Lower lobe of right lung (tissue), 2 donors: ENCODE data around the gene CFAP100. TPM values are rescaled to one million over a fixed set of nuclear protein-coding genes. Genes with fewer than 3 reads are reported as not detected.

Experiments
- ATAC-seq, 2 donors: fragments of 200-7000 bp; cut with Tn5 transposase; one replicate each; pipeline ENCODE4 v1.9.1; 2020 to 2022; ENCODE audit warnings: mild to moderate bottlenecking in 2 of 2, moderate library complexity in 2 of 2
- DNase-seq: peaks from one replicate; pipeline ENCODE4 v3.0.0-alpha.2; 2020
- H3K27ac ChIP-seq: fragments of 200-600 bp; one replicate; pipeline ENCODE4 v1.8.0; 2022
- H3K27me3 ChIP-seq: fragments of 200-600 bp; one replicate; pipeline ENCODE4 v1.8.0; 2022; ENCODE audit warnings: low read depth
- H3K36me3 ChIP-seq: fragments of 200-600 bp; one replicate; pipeline ENCODE4 v1.8.0; 2022; ENCODE audit warnings: mild to moderate bottlenecking
- H3K4me1 ChIP-seq: fragments of 200-600 bp; one replicate; pipeline ENCODE4 v1.8.0; 2022
- H3K4me3 ChIP-seq: fragments of 200-600 bp; one replicate; pipeline ENCODE4 v1.8.0; 2022; ENCODE audit warnings: mild to moderate bottlenecking
- H3K9me3 ChIP-seq: fragments of 200-600 bp; one replicate; pipeline ENCODE4 v1.8.0; 2022
- intact Hi-C: fragments of 100-400 bp; cut with DNase I; formaldehyde crosslinking; loops from one replicate; pipeline ENCODE4 v1.11.0; 2022
- total RNA-seq: library from RNA; stranded (reverse); fragmentation: NEBNext Ultra II Directional; extraction: Animal tissue kit (Norgen Biotek cat#: 25700); gene quantifications from one replicate; pipeline ENCODE4 v1.2.1, GENCODE V29; 2021
- TF ChIP-seq, protein P1 (sequence below): fragments of 200-600 bp; IDR thresholded peaks from one replicate; pipeline ENCODE4 v1.8.0; 2022; ENCODE audit warnings: antibody characterized with exemption, mild to moderate bottlenecking
- donor health status: DM: no; HTN: yes; CAD: no; lungs with severe emphysema.

The CFAP100 gene
- total RNA-seq, 1 donor from 2014 or later = 21.5 TPM

- DNase-seq (peak; percentile 10), ATAC-seq (no peak)
- Histone ChIP-seq H3K36me3 (peaks cover 3% of the 10 kb centered on the region), H3K27me3 (peaks cover 11% of the 10 kb centered on the region), H3K27ac (no peak overlapping the region), H3K4me1 (peaks cover 31% of the 10 kb centered on the region), H3K9me3 (no peaks in the 10 kb centered on the region), H3K4me3 (no peak overlapping the region)
- intact Hi-C loops = no loop called here
- TF ChIP-seq, protein P1, sequence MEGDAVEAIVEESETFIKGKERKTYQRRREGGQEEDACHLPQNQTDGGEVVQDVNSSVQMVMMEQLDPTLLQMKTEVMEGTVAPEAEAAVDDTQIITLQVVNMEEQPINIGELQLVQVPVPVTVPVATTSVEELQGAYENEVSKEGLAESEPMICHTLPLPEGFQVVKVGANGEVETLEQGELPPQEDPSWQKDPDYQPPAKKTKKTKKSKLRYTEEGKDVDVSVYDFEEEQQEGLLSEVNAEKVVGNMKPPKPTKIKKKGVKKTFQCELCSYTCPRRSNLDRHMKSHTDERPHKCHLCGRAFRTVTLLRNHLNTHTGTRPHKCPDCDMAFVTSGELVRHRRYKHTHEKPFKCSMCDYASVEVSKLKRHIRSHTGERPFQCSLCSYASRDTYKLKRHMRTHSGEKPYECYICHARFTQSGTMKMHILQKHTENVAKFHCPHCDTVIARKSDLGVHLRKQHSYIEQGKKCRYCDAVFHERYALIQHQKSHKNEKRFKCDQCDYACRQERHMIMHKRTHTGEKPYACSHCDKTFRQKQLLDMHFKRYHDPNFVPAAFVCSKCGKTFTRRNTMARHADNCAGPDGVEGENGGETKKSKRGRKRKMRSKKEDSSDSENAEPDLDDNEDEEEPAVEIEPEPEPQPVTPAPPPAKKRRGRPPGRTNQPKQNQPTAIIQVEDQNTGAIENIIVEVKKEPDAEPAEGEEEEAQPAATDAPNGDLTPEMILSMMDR = no peak
Observed at GRCh38 chr3:126358816-126359181, 35.9 kb upstream of the CFAP100 start.

DNA sequence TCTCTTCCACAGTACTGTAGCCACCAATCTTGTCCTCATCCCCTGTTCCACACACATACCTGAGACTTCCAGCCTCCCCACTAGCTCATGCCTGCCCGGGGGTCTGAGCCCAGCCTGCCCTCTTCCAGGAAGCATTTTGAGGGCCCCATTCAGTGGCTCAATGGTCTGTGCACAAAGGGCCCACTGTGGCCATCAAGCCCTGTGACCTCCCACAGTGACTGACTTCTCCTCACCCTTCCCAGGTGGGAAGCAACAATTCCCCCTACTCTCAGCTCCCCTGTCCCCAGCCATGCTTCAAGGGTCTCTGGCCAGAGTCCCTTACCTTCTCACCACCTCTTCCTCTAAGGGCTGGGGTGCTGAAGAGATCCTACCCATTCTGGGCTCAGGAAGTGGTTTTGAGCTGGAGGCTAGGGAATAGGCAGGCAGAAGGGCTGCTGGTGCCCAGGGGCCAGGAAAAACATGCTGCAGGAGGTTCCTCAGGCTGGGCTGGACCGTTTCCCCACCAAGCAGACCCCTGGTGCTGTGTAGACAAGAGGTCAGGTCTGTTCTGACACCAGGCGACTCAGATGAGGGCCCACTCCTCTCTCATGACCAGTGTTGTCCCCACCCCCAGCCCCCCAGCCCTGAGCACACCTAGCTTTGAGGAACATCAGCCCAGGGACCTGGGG, 34.5 kb upstream of the CFAP100 start:
- no peaks in the 10 kb centered on the region for H3K9me3 ChIP-seq
- H3K36me3 ChIP-seq = no peaks in the 10 kb centered on the region
- intact Hi-C loops = no loop called here
- peaks cover 17% of the 10 kb centered on the region for H3K4me1 ChIP-seq
- TF ChIP-seq, protein P1 = no peak
- ATAC-seq (no peak), DNase-seq (peak; percentile 2)
- H3K27me3 ChIP-seq = peaks cover 11% of the 10 kb centered on the region
- H3K4me3 ChIP-seq = no peak overlapping the region
- no peak overlapping the region for H3K27ac ChIP-seq

DNA sequence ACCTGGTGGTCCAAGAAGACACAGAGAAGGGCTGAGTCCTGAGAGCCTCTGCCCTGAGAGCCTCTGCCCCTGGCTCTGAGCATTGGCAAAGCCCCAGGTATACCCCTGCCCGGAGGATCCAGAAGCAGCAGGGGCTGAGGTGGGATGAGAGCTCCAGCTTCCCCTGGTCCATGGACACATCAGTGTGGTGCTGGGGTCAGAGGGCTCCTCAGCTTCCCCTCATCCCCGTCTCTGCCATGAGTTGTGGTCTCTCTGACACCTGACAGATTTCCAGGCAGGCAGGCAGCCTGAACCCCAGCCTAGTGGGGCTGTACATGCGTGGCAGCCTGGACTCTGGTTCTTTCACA, 34.0 kb upstream of the CFAP100 start:
- no peak overlapping the region for H3K27ac ChIP-seq
- H3K4me1 ChIP-seq = peaks cover 12% of the 10 kb centered on the region
- H3K36me3 ChIP-seq = no peaks in the 10 kb centered on the region
- intact Hi-C loops = no loop called here
- ATAC-seq (no peak), DNase-seq (peak; percentile 22)
- TF ChIP-seq, protein P1 = no peak
- H3K27me3 ChIP-seq = peaks cover 11% of the 10 kb centered on the region
- H3K4me3 ChIP-seq = no peak overlapping the region
- no peaks in the 10 kb centered on the region for H3K9me3 ChIP-seq

DNA sequence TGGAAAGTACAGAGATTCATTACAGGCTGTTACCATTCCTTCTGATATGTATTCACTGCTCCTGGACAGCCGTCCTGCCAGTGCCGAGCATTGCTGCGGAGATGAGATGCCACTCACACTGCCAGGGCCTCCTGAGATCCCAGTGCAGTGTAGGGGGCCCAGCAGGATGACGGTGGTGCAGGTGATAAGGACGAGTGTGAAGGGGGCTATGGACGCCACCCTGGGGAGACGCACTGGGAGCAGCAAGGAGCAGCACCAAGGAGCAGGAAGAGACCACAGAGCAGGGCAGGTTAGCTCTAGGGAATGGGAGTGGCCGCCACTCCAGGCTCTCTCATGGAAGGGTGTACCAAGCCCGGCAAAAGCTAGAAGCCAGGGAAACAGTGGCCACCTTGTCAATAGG, 33.5 kb upstream of the CFAP100 start:
- no peaks in the 10 kb centered on the region for H3K36me3 ChIP-seq
- H3K4me1 ChIP-seq = peaks cover 11% of the 10 kb centered on the region
- DNase-seq (peak; percentile 38), ATAC-seq (no peak)
- no peaks in the 10 kb centered on the region for H3K9me3 ChIP-seq
- peaks cover 11% of the 10 kb centered on the region for H3K27me3 ChIP-seq
- TF ChIP-seq, protein P1 = no peak
- intact Hi-C loops = no loop called here
- H3K4me3 ChIP-seq = no peak overlapping the region
- no peak overlapping the region for H3K27ac ChIP-seq

DNA sequence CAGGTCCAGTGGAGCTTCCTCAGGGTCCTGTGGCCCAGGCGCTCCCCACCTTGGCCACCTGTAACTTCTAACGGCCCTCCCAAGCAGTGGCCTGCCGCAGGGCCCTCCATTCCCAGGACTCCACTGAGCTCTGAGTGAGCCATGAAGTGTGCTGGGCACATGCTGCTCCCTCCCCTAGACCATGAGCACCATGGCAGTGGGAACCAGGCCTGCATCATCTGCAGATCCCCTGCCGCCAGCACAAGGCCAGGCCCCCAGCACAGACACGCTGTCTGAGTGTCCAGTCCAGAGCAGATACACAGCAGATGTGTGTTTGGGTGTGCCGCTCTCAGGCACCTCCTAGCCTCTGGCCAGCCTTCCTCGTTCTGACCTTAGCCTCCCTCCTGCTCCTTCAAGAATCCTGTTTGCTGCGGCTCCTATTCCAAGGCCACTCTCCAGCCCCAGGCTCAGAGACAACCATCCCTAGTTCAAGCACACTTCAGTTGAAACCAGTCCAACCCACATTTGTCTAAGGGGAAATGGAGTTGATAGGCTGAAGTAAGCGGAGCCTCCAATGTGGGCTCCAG, 30.5 kb upstream of the CFAP100 start:
- ATAC-seq = no peak
- H3K9me3 ChIP-seq = no peaks in the 10 kb centered on the region
- TF ChIP-seq, protein P1 = no peak
- intact Hi-C loops = no loop called here
- DNase-seq = peak; percentile 28
- peaks cover 11% of the 10 kb centered on the region for H3K27me3 ChIP-seq
- H3K4me1 ChIP-seq = no peaks in the 10 kb centered on the region
- no peak overlapping the region for H3K27ac ChIP-seq
- H3K36me3 ChIP-seq = no peaks in the 10 kb centered on the region
- H3K4me3 ChIP-seq = no peak overlapping the region
